ENCODE measurements around the gene BTBD7. TPM values are rescaled to one million over a fixed set of nuclear protein-coding genes. Genes with fewer than 3 reads are reported as not detected.

BTBD7 gene
- total and polyA plus RNA-seq, 9 of the 15 experiments (the other 6 are each of a cell fraction or from before 2014, with no cell fraction given), result 2.5 to 12.9 (median 6.2) TPM

DNA sequence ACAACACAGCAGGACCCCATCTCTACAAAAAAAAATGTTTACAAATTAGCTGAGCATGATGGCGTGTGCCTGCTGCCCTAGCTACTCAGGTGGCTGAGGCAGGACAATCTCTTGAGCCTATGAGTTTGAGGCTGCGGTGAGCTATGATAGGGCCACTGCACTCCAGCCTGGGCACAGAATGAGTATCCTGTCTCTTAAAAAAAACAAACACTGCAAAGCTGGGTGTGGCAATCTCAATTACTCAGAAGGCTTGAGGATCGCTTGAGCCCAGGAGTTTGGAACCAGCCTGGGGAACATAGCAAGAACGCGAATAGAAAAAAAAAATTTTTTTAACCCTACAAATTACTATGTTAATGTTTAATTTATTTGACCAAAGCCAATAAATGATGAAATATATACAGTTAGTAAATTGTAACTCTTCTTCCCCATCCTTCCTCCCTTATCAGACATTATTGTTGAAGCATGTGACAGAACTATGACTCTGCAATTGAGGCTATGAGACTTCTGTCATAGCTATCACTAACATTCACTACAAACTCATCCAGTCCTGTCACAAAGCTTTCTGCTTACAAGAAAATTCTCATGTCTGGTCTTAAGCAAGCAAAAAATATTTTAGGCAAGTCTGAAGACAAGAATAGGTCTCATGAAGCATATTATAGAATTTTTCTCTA lies 9.8 kb downstream of the BTBD7 start (continued):
- TF ChIP-seq NFE2 (IDR thresholded peaks at IDR 0.05; ENCODE audit: low read depth), result peak; percentile 88
- no peak for TF ChIP-seq ETS2 (tag; IDR thresholded peaks at IDR 0.05; ENCODE audit: borderline replicate concordance, poor library complexity, severe bottlenecking)
- TF ChIP-seq C11orf30 (IDR thresholded peaks at IDR 0.05; ENCODE audit: low read depth), result peak; percentile 77

DNA sequence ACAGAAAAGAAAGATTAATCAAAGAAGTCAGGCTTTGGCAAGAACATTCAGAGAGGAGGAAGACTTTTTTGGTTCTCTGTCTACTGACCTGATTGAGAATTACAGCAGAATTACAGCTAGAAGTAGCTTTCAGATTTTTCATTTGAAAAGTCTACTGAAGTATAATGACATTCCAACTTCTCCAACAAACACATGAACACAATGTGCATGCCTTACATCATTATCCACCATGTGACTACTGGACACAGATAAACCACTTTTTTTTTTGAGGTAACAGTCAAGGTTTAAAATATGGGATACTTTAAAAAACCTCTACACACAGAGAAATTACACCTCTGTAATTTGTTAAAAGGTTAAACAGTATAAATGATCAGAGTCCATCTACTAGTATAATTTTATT lies 12.3 kb downstream of the BTBD7 start:
- Histone ChIP-seq H3K79me2 (ENCODE audit: control insufficient read depth, insufficient read depth, low read length) (peaks cover 90% of the 10 kb centered on the region), H4K20me1 (replicated peaks; ENCODE audit: control insufficient read depth, insufficient read depth, low read length) (no peaks in the 10 kb centered on the region), H3K4me1 (replicated peaks in 1 of 2; ENCODE audit: control insufficient read depth in 2 of 2, insufficient read depth in 2 of 2, low read length in 2 of 2) (peaks cover 4 to 42% of the 10 kb centered on the region in 2 experiments; a peak in 4 of 5 replicates), H3K27me3 (ENCODE audit: control insufficient read depth in 2 of 2, insufficient read depth in 2 of 2, low read length in 2 of 2) (no peaks in the 10 kb centered on the region), H3K4me3 (no peak overlapping the region), H3K36me3 (ENCODE audit: control insufficient read depth, insufficient read depth, low read length) (peaks cover 11% of the 10 kb centered on the region; the same call in 2 of the 3 replicates), H3K27ac (ENCODE audit: extremely low read depth, low read depth, low read length) (no peak overlapping the region), H3K9me3 (replicated peaks; ENCODE audit: control insufficient read depth, insufficient read depth, low read depth, low read length) (no peaks in the 10 kb centered on the region), H3K4me2 (ENCODE audit: insufficient read depth, low read length) (no peak overlapping the region), H3K9me1 (ENCODE audit: control insufficient read depth, insufficient read depth, low read length) (no peaks in the 10 kb centered on the region), H3K9ac (ENCODE audit: insufficient read depth in 1 of 2, low read depth in 2 of 2, low read length in 2 of 2) (no peak overlapping the region), H2AFZ (ENCODE audit: low read depth, low read length) (no peak overlapping the region)
- no peak for ATAC-seq
- POLR2A ChIA-PET, result interaction anchor here (0.7 to 2.2 kb wide), 2 partner anchors 10 to 34 kb away, joined by 3 to 11 read pairs; no protein-coding TSS in a partner anchor
- FAIRE-seq, result no peak
- in situ Hi-C loops (cut with MboI) (no loop called here), intact Hi-C loops (cut with micrococcal nuclease) (no loop called here)
- DNase-seq (ENCODE audit: extremely low read depth in 1 of 4, low spot score in 3 of 4), result no peak
- no TSS peak for BruUV-seq (replicated peaks)
- CTCF ChIA-PET (ENCODE audit: low intra/inter-chr PET ratio), result no interaction called here
- TF ChIP-seq, protein P1, sequence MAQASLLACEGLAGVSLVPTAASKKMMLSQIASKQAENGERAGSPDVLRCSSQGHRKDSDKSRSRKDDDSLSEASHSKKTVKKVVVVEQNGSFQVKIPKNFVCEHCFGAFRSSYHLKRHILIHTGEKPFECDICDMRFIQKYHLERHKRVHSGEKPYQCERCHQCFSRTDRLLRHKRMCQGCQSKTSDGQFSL (CRISPR knock-in tag; IDR thresholded peaks at IDR 0.05), result no peak
- TF ChIP-seq, protein P1 (tag; IDR thresholded peaks at IDR 0.05), result no peak
- TF ChIP-seq MYC (IDR thresholded peaks at IDR 0.05; ENCODE audit: low read depth, low read length) (no peak), MYC (CRISPR knock-in tag; IDR thresholded peaks at IDR 0.05; ENCODE audit: borderline replicate concordance, low read depth) (no peak), RUNX1 (IDR thresholded peaks at IDR 0.05; ENCODE audit: low read depth) (no peak), L3MBTL2 (IDR thresholded peaks at IDR 0.05) (peak; percentile 58; the same call in 1 of the 2 replicates), HMG20B (CRISPR knock-in tag; IDR thresholded peaks at IDR 0.05) (no peak), RAD51 (IDR thresholded peaks at IDR 0.05; ENCODE audit: borderline replicate concordance, low read depth) (peak; percentile 29; the same call in 1 of the 2 replicates), ZNF586 (CRISPR knock-in tag; conservative IDR thresholded peaks at IDR 0.05) (no peak), CEBPG (CRISPR knock-in tag; IDR thresholded peaks at IDR 0.05) (no peak), CEBPG (tag; conservative IDR thresholded peaks at IDR 0.05 in 1 of 2, IDR thresholded peaks at IDR 0.05 in 1 of 2) (0 out of 4 replicates have a peak, but pooled peaks of 1 of the 2 experiments have one; percentile 16), ZEB2 (IDR thresholded peaks at IDR 0.05) (no peak), PCBP2 (IDR thresholded peaks at IDR 0.05; ENCODE audit: low read depth, low read length, poor library complexity, severe bottlenecking) (no peak), ETV1 (tag; conservative IDR thresholded peaks at IDR 0.05; ENCODE audit: low read depth) (no peak), IRF2 (CRISPR knock-in tag; IDR thresholded peaks at IDR 0.05) (no peak)
- TF ChIP-seq, protein P2, sequence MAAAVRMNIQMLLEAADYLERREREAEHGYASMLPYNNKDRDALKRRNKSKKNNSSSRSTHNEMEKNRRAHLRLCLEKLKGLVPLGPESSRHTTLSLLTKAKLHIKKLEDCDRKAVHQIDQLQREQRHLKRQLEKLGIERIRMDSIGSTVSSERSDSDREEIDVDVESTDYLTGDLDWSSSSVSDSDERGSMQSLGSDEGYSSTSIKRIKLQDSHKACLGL (CRISPR knock-in tag; IDR thresholded peaks at IDR 0.05; ENCODE audit: borderline replicate concordance, poor library complexity, severe bottlenecking), result no peak
- TF ChIP-seq, protein P3, sequence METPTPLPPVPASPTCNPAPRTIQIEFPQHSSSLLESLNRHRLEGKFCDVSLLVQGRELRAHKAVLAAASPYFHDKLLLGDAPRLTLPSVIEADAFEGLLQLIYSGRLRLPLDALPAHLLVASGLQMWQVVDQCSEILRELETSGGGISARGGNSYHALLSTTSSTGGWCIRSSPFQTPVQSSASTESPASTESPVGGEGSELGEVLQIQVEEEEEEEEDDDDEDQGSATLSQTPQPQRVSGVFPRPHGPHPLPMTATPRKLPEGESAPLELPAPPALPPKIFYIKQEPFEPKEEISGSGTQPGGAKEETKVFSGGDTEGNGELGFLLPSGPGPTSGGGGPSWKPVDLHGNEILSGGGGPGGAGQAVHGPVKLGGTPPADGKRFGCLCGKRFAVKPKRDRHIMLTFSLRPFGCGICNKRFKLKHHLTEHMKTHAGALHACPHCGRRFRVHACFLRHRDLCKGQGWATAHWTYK (CRISPR knock-in tag; IDR thresholded peaks at IDR 0.05), result no peak

Data from K562 (cell line).